SK-N-SH (cell line): ENCODE data around the gene MPV17L2.

Experiments used
- EP300 ChIP-seq, 2 experiments: IDR thresholded peaks; 2 replicates each; pipeline versions ENCODE4 v1.4.0 to v1.6.1; 2012; ENCODE audit warnings: borderline replicate concordance in 1 of 2, low read depth in 1 of 2, low read length in 1 of 2
- JUND ChIP-seq: IDR thresholded peaks from 2 replicates; pipeline ENCODE4 v1.4.0; 2012
- MEF2A ChIP-seq: IDR thresholded peaks from 2 replicates; pipeline ENCODE4 v1.4.0; 2012; ENCODE audit warnings: low read depth, borderline replicate concordance
- PBX3 ChIP-seq: IDR thresholded peaks from 2 replicates; pipeline ENCODE4; 2012
- POLR2AphosphoS5 ChIP-seq: IDR thresholded peaks from 2 replicates; pipeline ENCODE4 v1.6.1; 2012; ENCODE audit warnings: low read depth, low read length
- RAD21 ChIP-seq: IDR thresholded peaks from 2 replicates; pipeline ENCODE4 v1.6.1; 2012; ENCODE audit warnings: mild to moderate bottlenecking, low read length
- TCF12 ChIP-seq: IDR thresholded peaks from 2 replicates; pipeline ENCODE4 v1.4.0; 2012
- YY1 ChIP-seq: IDR thresholded peaks from 2 replicates; pipeline ENCODE4 v1.4.0; 2012; ENCODE audit warnings: low read depth, mild to moderate bottlenecking
- TF ChIP-seq, protein P1 (sequence below): fragments of 200-600 bp; sonication (generic); IDR thresholded peaks from 2 replicates; pipeline ENCODE4 v1.6.1; 2017; ENCODE audit warnings: antibody characterized with exemption, mild to moderate bottlenecking, moderate library complexity
- TF ChIP-seq, protein P2 (sequence below): IDR thresholded peaks from 2 replicates; pipeline ENCODE4 v1.6.1; 2012; ENCODE audit warnings: mild to moderate bottlenecking, low read depth, low read length, moderate library complexity

- TF ChIP-seq, protein P1, sequence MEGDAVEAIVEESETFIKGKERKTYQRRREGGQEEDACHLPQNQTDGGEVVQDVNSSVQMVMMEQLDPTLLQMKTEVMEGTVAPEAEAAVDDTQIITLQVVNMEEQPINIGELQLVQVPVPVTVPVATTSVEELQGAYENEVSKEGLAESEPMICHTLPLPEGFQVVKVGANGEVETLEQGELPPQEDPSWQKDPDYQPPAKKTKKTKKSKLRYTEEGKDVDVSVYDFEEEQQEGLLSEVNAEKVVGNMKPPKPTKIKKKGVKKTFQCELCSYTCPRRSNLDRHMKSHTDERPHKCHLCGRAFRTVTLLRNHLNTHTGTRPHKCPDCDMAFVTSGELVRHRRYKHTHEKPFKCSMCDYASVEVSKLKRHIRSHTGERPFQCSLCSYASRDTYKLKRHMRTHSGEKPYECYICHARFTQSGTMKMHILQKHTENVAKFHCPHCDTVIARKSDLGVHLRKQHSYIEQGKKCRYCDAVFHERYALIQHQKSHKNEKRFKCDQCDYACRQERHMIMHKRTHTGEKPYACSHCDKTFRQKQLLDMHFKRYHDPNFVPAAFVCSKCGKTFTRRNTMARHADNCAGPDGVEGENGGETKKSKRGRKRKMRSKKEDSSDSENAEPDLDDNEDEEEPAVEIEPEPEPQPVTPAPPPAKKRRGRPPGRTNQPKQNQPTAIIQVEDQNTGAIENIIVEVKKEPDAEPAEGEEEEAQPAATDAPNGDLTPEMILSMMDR, result no peak
- TF ChIP-seq EP300 (IDR thresholded peaks at IDR 0.05; ENCODE audit: borderline replicate concordance in 1 of 2, low read depth in 1 of 2, low read length in 1 of 2) (no peak), YY1 (no peak), JUND (no peak), TCF12 (no peak), MEF2A (no peak), POLR2AphosphoS5 (no peak), RAD21 (no peak), PBX3 (no peak)
- TF ChIP-seq, protein P2, sequence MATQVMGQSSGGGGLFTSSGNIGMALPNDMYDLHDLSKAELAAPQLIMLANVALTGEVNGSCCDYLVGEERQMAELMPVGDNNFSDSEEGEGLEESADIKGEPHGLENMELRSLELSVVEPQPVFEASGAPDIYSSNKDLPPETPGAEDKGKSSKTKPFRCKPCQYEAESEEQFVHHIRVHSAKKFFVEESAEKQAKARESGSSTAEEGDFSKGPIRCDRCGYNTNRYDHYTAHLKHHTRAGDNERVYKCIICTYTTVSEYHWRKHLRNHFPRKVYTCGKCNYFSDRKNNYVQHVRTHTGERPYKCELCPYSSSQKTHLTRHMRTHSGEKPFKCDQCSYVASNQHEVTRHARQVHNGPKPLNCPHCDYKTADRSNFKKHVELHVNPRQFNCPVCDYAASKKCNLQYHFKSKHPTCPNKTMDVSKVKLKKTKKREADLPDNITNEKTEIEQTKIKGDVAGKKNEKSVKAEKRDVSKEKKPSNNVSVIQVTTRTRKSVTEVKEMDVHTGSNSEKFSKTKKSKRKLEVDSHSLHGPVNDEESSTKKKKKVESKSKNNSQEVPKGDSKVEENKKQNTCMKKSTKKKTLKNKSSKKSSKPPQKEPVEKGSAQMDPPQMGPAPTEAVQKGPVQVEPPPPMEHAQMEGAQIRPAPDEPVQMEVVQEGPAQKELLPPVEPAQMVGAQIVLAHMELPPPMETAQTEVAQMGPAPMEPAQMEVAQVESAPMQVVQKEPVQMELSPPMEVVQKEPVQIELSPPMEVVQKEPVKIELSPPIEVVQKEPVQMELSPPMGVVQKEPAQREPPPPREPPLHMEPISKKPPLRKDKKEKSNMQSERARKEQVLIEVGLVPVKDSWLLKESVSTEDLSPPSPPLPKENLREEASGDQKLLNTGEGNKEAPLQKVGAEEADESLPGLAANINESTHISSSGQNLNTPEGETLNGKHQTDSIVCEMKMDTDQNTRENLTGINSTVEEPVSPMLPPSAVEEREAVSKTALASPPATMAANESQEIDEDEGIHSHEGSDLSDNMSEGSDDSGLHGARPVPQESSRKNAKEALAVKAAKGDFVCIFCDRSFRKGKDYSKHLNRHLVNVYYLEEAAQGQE, result peak; percentile 98
Observed at GRCh38 chr19:18233224-18233825, 40.3 kb downstream of the MPV17L2 start.
